ENCODE measurements around the gene AGTR1. TPM values are rescaled to one million over a fixed set of nuclear protein-coding genes. Genes with fewer than 3 reads are reported as not detected.

AGTR1 gene
- total RNA-seq: not detected in 2 replicates

DNA sequence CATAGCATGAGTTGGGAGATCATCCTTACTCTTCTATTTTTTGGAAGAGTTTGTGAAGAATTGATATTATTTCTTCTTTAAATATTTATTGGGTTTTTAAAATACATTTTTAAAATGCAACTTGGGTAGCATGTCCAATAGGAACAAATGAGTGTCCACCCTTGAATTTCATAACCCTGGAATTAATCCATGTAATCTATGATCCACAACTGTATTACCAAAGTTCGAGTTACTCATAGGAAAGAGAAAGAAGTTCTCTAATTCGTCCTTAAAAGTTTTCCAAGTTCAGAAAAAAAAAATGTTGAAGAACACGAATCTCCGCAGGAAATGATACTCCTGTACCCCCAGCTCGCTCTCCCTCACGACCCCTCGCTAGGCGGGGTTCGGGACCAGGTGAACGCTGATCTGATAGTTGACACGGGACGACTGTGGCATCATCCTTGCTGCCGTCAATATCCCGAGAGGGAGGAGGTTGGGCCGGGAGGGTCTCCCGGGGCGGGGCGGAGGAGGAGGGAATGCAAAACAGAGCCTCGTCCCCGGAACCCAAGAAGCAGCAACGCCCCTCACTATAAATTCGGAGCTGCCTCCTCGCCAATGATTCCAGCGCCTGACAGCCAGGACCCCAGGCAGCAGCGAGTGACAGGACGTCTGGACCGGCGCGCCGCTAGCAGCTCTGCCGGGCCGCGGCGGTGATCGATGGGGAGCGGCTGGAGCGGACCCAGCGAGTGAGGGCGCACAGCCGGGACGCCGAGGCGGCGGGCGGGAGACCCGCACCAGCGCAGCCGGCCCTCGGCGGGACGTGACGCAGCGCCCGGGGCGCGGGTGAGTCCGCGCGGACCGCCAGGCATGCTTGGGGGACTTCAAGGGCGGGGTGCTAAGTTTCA lies at the start of gene AGTR1:
AGTR1 (plus strand) TSS at position 598 of the 884 bp plus-strand sequence. CDS start 43,133 bp downstream, outside the sequence.

Other genes starting within 250 kb of the AGTR1 start
- gene CPB1, start 129.9 kb downstream of the AGTR1 start, total RNA-seq: not detected in 2 replicates
- not detected in 2 replicates for gene CPA3, start 167.4 kb downstream of the AGTR1 start, total RNA-seq